Non-pigmented ciliary epithelial cell (primary cell): Measurements from ENCODE around the gene NEUROD4.

ENCODE experiments used
- DNase-seq: peaks from one replicate; pipeline ENCODE4 v3.0.0-alpha.2; 2010; ENCODE audit warnings: low read depth

Gene NEUROD4

DNA sequence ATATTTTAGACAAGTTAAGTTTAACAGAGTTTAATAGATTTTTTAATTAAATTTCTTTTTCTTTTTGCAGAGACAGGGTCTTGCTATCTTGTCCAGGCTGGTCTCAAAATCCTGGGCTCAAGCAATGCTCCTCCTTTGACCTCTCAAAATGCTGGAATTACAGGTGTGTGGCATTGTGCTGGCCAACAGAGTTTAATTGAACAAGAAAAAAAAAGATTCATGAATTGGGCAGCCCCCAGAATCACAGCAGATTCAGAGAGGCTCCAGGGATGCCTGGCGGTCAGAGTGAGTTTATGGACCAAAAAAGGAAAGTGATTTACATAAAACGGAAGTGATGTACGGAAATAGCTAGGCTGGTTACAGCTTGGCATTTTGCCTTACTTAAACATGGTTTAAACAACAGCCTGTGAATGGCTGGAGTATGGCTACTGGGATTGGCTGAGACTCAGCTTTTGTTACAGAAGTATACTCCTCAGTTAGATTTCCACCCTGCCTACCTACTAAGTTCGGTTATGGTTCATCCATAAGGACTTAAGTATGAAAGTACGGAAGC lies 20.7 kb upstream of the NEUROD4 start:
- no peak for DNase-seq

DNA sequence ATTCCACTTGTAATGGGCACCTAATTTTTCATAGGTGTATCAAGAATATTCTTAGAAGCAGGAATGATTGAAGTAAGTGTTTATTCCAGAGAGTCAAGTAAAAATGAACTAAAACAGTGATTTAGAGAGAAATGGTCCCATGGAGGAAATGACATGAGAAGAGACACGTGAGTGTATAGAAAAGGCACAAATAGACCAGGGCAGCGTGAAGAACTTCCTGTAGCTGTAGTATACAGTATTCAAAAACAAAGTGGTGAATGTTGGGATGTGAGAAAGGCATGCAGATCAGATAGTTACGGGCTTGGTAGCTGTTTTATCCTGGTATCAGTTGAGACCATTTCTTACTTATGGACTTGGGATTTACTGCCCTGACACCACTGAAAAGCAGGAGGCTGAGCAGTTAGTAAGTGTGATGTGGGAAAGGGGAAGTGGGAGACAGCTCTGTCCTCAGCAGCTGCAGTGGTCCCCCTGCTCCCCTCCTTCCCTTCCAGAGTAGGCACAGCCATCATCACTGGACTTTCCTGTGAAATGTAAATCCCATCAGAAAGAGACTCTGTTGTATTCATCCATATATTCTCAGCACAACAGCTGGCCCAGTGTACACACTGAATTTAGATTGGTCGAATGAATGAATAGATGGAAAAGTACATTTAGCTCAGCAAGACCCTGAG lies 18.4 kb upstream of the NEUROD4 start:
- no peak for DNase-seq

DNA sequence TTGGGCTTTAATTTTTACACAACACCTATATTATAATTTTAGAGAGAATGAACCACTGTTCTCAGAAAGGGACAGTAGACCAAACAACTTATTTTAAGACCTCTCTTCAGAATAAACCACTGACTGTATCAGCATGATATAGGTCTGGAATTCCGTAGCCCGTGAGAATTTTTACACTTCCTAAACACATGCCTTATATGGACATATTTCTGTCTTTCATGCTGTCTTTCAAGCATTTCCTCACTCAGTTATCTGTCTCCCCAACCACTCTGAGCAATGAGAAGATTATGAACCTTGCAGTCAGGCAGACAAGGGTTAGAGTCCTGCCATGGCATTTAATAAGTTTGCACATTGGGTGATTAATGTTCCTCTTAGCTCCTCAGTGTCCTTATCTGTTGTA lies 17.4 kb upstream of the NEUROD4 start:
- DNase-seq, result no peak

DNA sequence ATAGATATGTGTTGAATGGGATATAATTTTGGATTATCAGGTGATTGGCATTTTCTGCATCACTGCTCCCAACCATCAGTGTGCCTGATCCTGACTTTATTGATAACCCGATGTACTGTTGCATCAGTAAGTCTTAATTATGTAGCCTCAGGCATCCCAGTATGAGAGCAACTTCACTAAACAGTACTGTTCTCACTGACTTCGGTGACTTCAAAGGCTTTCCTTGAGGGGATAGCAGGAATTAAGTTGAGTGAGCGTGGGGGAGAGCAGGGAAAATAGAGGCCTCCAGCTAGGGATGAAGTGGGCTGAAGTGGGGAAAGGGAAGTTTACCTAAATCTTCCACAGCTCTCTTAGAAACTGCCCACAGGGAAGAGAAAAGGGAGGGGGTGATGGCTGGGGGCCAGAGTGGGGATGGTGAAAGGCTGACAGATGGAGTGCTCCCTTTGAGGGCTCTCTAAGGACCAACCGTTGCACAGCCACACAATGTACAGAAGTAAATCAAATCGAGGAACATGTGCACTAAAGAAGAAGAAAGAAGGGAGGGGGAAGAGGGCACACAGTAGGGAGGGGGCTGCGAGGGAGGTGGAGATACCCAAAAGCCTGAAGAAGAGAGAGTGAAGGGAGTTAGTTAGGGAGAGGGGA lies 10.7 kb upstream of the NEUROD4 start:
- no peak for DNase-seq

DNA sequence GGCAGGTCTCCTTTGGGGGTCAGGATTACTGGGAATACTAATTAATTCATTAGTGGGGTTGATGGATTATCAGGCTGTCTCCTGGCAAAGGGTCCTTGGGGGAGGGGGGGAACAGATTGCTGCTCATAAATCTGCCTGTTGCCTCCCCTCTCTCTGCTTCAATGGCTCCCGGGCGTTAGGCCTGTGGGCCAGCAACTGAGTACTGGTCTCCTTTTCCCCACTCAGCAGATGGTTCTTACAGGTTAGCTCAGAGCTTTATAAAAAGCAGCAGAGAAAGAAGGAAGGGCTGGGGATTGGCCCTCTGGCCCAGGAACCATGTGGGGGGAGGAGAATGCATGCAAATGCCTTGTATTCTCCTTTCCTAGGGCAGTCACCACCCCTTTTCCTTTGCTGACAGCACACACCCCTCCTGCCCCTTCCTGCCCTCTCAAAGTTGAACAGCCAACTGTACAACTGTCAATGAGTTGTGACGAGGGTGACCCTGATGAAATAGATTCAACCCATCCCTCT lies 2.3 kb upstream of the NEUROD4 start:
- DNase-seq, result no peak

DNA sequence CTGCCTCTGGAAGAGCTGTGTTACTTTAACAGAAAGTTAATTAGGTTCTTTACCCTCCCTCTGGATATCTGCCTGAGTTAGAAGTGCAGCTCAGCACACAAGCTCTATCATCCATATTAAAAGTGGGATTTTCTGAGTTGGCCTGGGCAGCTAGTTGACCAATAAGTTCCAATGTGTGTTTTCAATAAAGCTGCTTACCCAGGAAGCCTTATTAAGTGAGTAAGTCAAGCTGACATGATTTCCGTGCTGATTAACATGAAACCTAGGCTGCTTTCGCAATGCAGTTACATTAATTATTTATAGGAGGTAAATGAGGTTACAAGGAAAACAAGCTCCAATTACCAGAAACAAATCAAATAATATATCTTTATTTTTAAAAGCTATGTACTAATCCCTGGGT lies 4.8 kb downstream of the NEUROD4 start:
- no peak for DNase-seq

- DNase-seq, result no peak
Observed at GRCh38 chr12:55025508-55025907, 5.7 kb downstream of the NEUROD4 start.

DNA sequence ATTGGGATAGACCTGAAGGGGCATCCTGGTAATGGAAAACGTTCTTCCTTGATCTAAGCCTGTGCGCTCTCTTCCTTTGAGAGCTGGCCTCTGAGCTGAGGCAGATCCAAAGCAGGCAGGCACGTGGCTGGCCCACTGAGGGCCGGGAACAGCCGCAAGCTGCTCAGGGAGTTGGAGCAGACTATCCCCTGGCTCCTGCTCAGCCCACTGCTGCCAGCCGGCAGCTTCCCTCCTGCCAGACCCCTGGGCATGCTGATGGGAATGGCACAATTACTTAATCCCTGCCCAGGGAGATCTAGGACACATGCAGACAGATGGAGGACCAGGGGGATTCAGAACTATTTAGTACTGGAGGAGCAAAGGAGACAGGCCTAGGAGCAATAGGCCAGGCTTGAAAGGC lies 14.4 kb downstream of the NEUROD4 start:
- no peak for DNase-seq

GRCh38 chr12:55036326-55037115 lies 16.7 kb downstream of the NEUROD4 start:
- no peak for DNase-seq

GRCh38 chr12:55037351-55037987 lies 17.7 kb downstream of the NEUROD4 start:
- DNase-seq, result no peak

GRCh38 chr12:55039395-55040354 lies 19.9 kb downstream of the NEUROD4 start:
- no peak for DNase-seq

GRCh38 chr12:55041345-55042055 lies 21.7 kb downstream of the NEUROD4 start:
- DNase-seq, result no peak

DNA sequence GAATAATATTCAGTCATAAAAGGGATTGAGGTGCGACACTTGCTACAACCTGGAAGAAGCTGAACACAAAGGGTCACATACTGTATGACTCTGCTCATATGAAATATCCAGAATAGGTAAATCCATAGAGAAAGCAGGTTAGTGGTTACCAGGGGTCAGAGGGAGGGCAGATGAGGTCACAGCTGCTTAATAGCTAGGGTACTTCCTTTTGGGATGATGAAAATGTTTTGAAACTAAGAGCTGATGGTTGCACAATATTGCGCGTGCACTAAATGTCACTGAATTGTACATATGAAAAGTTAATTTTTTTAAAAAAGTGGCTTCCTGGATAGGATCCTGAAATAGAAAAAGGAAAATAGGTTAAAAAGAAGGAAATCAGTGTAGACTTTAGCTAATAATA lies 23.8 kb downstream of the NEUROD4 start:
- DNase-seq, result no peak

DNA sequence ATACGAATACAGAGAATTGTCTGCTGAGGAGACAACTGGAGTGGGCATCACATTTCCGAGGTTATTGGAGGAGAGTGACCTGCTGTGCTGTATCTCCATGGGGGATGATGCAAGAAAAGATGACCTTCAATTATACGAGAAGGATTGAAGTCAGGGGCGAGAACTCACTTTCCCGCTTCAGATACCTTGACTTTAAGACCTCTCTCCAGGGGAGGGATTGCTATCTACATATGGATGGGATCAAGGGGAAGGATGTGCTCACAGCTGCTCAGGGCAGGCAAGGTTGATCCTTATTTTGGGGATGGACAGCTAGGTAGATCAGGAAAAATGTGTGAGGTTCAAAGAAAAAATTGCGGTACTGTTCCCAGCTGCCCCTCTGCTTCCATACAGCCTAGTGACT lies 24.4 kb downstream of the NEUROD4 start:
- no peak for DNase-seq

DNA sequence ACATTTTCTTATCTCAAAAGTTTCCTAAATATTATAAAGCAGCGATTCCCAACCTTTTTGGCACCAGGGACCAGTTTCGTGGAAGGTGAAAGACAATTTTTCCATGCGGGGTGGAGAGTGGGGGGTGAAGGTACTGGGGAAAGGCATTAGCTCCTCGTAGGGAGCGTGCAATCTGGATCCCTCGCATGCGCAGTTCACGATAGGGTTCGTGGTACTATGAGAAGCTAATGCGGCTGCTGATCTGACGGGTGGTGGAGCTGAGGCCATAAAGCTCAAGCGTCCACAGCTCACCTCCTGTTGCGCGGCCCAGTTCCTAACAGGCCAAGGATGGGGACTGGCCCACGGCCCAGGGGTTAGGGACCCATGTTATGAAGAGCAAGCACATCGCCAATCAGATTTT lies 29.9 kb downstream of the NEUROD4 start:
- DNase-seq, result no peak

- DNase-seq, result no peak
Observed at GRCh38 chr12:55051197-55051947, 31.6 kb downstream of the NEUROD4 start.

GRCh38 chr12:55057481-55057880 lies 37.7 kb downstream of the NEUROD4 start:
- no peak for DNase-seq

- DNase-seq, result no peak
Observed at GRCh38 chr12:55058082-55058481, 38.3 kb downstream of the NEUROD4 start.

- DNase-seq, result no peak
Observed at GRCh38 chr12:55058776-55059175, 39.0 kb downstream of the NEUROD4 start.

- DNase-seq, result no peak
Observed at GRCh38 chr12:55060470-55060869, 40.7 kb downstream of the NEUROD4 start.
